GM18858 (cell line): ENCODE data around the gene CKAP2.
"Not testable (repeated sequence)": the region's sequence is repeated elsewhere in the genome, so short reads cannot be mapped to it uniquely, and the experiment has no call there.

Experiments used
- ATAC-seq: cut with Tn5 transposase; IDR thresholded peaks from one replicate; pipeline ENCODE4 v1.9.1; 2021; ENCODE audit not compliant: unreplicated experiment

Gene CKAP2, protein sequence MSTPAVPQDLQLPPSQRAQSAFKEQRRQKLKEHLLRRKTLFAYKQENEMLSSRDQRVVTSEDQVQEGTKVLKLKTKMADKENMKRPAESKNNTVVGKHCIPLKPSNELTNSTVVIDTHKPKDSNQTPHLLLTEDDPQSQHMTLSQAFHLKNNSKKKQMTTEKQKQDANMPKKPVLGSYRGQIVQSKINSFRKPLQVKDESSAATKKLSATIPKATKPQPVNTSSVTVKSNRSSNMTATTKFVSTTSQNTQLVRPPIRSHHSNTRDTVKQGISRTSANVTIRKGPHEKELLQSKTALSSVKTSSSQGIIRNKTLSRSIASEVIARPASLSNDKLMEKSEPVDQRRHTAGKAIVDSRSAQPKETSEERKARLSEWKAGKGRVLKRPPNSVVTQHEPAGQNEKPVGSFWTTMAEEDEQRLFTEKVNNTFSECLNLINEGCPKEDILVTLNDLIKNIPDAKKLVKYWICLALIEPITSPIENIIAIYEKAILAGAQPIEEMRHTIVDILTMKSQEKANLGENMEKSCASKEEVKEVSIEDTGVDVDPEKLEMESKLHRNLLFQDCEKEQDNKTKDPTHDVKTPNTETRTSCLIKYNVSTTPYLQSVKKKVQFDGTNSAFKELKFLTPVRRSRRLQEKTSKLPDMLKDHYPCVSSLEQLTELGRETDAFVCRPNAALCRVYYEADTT

DNA sequence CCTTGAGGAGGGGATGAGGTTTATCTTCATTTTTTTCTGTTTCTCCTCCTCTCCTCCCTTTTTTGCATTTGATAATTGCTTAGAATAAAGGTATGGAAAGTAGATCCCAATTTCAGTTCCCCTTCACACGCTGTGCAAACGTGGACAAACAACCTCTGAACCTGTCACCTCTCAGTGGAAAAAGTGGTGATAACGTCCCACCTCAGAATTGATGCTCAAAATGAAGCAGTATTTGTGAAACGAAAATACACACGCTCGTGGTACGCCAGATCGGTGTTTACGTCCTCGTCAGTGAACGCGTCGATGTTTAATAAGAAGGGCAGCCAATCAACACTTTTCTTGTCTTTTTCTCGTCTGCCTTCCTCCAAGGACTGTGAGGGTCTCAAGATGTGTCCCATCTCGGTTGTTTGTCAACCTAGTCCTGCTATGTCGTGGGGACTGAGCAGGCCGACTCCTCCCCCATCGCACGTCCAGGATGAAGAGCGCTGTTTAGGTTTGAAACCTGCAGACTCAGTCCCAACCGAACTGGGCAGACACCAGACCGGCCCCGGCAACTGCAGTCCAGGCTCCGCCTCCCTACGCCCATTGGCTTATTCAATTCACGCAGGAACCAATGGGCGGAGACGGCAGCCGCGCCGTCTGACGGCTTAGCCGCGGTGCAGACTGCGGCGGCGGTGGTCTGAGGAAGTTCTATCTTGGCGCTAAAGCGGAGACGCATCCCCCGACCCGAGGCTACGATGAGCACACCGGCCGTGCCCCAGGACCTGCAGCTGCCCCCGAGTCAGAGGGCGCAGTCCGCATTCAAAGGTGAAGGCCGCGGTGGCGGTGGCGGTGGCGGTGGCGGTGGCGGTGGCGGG is at the start of gene CKAP2:
CKAP2 (plus strand) TSS at position 659 of the 857 bp plus-strand sequence; CDS start at position 738, 79 bp downstream.
- peak; percentile 63 for ATAC-seq

GRCh38 chr13:52405767-52406494 is 49.3 kb upstream of the CKAP2 start, which contains the start of gene THSD1:
Gene THSD1, minus strand, starts transcription at chr13:52406172. Its CDS starts 3,572 bp downstream, at chr13:52402600.
- no peak for ATAC-seq

DNA sequence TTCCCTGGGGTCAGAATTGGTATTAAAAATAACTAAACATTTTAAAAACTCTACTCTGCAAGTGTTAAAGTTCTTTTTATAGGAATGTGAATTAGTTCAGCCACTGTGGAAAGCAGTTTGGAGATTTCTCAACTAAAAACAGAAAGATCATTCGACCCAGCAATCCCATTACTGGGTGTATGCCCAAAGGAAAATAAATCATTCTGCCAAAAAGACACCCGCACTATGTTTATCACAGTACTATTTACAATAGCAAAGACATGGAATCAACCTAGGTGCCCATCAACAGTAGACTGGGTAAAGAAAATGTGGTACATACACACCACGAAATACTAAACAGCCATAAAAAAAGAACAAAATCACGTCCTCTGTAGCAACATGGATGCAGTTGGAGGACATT is 48.6 kb upstream of the CKAP2 start:
- no peak for ATAC-seq

DNA sequence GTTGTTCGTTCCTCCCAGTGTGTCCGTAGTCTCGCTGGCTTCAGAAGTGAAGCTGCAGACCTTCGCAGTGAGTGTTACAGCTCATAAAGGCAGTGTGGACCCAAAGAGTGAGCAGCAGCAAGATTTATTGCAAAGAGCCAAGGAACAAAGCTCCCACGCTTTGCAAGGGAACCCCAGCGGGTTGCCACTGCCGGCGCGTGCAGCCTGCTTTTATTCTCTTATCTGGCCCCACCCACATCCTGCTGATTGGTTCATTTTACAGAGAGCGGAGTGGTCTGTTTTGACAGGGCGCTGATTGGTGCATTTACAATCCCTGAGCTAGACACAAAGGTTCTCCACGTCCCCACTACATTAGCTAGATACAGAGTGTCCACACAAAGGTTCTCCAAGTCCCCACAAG is 47.8 kb upstream of the CKAP2 start:
- not testable (repeated sequence) for ATAC-seq

- not testable (repeated sequence) for ATAC-seq
Observed at GRCh38 chr13:52408071-52408658, 47.1 kb upstream of the CKAP2 start.

DNA sequence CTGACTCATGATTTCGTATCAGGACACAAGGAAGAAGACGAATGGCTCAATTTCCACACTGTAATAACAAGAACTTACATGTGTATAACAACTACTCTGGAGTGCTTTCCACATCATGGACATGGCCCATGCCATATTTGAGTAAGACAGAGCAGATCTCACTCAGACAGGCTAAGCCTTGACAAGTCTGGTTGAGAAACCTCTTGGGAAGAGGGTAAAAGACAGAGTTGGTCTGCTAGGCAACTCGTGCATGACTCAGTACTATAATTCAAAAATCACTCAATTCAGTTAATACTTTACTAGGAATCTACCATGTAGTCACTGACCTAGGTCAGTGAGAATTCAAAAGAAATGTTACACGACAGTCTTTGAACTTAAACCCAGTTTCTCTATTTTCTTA is 43.6 kb upstream of the CKAP2 start:
- ATAC-seq, result peak; percentile 90

- ATAC-seq, result no peak
Observed at GRCh38 chr13:52412128-52412527, 43.1 kb upstream of the CKAP2 start.

DNA sequence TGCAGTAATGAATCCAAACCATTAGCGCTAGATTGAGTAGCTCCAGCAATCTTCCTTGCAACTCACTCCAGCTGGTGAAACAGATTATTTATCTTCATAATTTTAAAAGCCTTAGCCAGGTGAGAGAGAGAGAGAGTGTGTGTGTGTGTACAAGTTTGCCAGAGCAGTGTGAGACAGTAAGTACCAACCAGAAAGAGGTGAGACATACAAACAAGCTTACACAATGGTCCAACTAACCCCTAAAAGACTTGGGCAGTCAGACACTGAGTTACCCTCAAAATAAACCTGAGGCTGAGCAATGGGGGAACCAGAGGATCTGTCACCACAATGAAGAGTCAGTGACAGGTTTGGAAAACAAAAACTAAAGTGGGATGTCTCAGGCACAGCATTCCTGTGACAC is 41.2 kb upstream of the CKAP2 start:
- no peak for ATAC-seq

- ATAC-seq, result no peak
Observed at GRCh38 chr13:52414963-52415362, 40.3 kb upstream of the CKAP2 start.

DNA sequence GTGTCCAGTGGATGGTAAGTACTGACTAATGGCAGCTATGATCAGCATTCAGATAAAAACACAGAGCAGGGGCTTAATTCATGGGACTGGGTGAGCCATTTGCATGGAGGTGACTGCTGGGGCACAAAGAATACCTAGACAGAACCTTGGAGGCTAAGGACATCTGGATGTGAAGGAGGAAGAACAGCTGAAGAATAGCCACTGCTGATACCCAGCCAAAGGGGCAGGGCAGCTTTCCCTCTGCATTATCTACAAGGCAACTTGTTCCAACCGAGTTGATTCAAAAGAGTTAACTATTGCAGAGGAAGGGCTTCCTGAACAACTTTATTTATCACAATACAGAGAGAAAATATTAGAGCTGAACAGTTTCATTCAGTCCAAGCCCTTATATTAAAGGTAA is 36.2 kb upstream of the CKAP2 start:
- ATAC-seq, result no peak

DNA sequence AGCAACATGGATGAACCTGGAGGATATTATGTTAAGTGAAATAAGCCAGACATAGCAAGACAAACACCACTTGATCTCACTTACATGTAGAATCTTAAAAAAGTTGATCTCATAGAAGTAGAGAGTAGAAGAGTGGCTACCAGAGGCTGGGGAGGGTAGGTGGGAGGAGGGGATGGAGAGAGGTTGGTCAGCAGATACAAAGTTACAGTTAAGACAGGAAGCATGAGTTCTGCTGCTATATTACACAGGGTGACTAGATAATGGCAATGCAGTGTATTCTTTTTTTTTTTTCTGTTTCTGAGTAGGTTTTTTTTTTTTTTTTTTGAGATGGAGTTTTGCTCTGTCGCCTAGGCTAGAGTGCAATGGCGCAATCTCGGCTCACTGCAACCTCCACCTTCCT is 34.1 kb upstream of the CKAP2 start:
- no peak for ATAC-seq

- ATAC-seq, result no peak
Observed at GRCh38 chr13:52428295-52428694, 27.0 kb upstream of the CKAP2 start.

- no peak for ATAC-seq
Observed at GRCh38 chr13:52432456-52432855, 22.8 kb upstream of the CKAP2 start.

- ATAC-seq, result no peak
Observed at GRCh38 chr13:52446265-52446664, 9.0 kb upstream of the CKAP2 start.

GRCh38 chr13:52447354-52447753 is 7.9 kb upstream of the CKAP2 start:
- ATAC-seq, result no peak

DNA sequence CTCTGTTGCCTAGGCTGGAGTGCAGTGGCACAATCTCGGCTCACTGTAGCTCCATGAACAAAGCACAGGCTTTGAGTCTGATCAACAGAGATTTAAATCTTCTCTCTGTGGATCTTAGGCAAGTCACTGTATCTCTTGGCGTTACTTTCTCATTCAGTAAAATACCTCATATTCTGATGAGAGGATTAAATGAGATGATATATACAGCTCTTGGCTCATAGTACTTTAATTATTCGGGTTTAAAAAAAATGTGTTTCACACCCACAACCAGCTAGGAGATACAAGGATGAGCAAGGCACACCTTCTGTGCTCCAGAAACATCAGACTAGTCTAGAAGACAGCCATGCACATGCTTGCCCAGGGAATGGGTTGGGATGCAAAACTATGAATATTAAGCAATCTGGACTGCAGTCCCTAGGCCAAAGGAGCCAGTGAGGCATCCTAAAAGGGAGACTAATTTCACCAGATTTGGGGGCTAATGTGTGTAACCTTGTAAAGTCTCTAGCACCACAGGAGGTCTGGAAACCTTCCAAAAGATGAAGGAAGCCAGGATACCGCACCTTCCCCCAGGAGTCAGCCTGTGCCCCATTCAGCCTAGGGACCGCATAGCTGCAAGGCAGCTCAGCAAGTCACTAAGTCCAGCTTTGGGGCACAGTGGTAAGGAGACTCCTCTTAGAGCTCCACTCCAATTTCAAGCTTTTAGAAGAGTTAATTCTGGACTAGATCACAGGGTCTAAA is 7.3 kb upstream of the CKAP2 start:
- ATAC-seq, result no peak

GRCh38 chr13:52449331-52450011 is 5.8 kb upstream of the CKAP2 start:
- no peak for ATAC-seq

GRCh38 chr13:52450012-52450792 is 5.1 kb upstream of the CKAP2 start, which contains the start of gene VPS36:
Gene VPS36, minus strand, starts transcription at chr13:52450634. Its CDS starts 40 bp downstream, at chr13:52450594.
- ATAC-seq, result peak; percentile 56
